Activated CD8-positive, alpha-beta memory T cell treated with anti-CD3 and anti-CD28 coated beads for 1 hour (primary cell): Measurements from ENCODE around the gene YPEL4.

ENCODE experiments used
- DNase-seq, 2 donors: peaks; one replicate each; pipeline ENCODE4 v3.0.0-alpha.2; 2020; ENCODE audit warnings: low read depth in 1 of 2; ENCODE audit errors: extremely low read depth in 1 of 2

The YPEL4 gene

GRCh38 chr11:57651408-57651807 lies 1.7 kb upstream of the YPEL4 start:
- no peak for DNase-seq

- DNase-seq: no peak
These were observed 1.0 kb upstream of the YPEL4 start for GRCh38 chr11:57650739-57651090.

- DNase-seq: no peak
These were observed 644 bp downstream of the YPEL4 start for GRCh38 chr11:57648801-57649735.

- DNase-seq: no peak
These were observed 1.5 kb downstream of the YPEL4 start for GRCh38 chr11:57647960-57648800.

- no peak for DNase-seq
These were observed 2.3 kb downstream of the YPEL4 start for GRCh38 chr11:57647372-57647771.

GRCh38 chr11:57646799-57647303 lies 2.9 kb downstream of the YPEL4 start:
- no peak for DNase-seq

- DNase-seq: no peak
These were observed 3.4 kb downstream of the YPEL4 start for GRCh38 chr11:57646194-57646798.

- no peak for DNase-seq
These were observed 4.0 kb downstream of the YPEL4 start for GRCh38 chr11:57645689-57646085.

- DNase-seq: peak; percentile 69 to 70
These were observed 4.7 kb downstream of the YPEL4 start for GRCh38 chr11:57644748-57645688.

GRCh38 chr11:57643802-57644201 lies 5.9 kb downstream of the YPEL4 start:
- DNase-seq: no peak

GRCh38 chr11:57641011-57641807 lies 8.5 kb downstream of the YPEL4 start:
- DNase-seq: no peak

- DNase-seq: no peak
These were observed 9.5 kb downstream of the YPEL4 start for GRCh38 chr11:57640068-57640800.

- no peak for DNase-seq
These were observed 10.2 kb downstream of the YPEL4 start for GRCh38 chr11:57639321-57640067.

GRCh38 chr11:57638811-57639320 lies 10.8 kb downstream of the YPEL4 start:
- no peak for DNase-seq

GRCh38 chr11:57638005-57638781 lies 11.5 kb downstream of the YPEL4 start:
- DNase-seq: no peak

GRCh38 chr11:57637626-57638004 lies 12.1 kb downstream of the YPEL4 start:
- no peak for DNase-seq

GRCh38 chr11:57635246-57635645 lies 14.5 kb downstream of the YPEL4 start:
- no peak for DNase-seq
